Esophagus muscularis mucosa (tissue), 4 donors: ENCODE data around the gene KRTAP2-4. TPM values are rescaled to one million over a fixed set of nuclear protein-coding genes. Genes with fewer than 3 reads are reported as not detected.
"Not testable (repeated sequence)": the region's sequence is repeated elsewhere in the genome, so short reads cannot be mapped to it uniquely, and the experiment has no call there.

Experiments used
- DNase-seq: peaks from one replicate; pipeline ENCODE4 v3.0.0-alpha.2; 2017; ENCODE audit errors: extremely low spot score
- H3K27ac ChIP-seq, 4 donors: fragments of 200-600 bp; sonication (generic); replicated peaks in 1 of 4; 1 replicate in 3 of 4; 2 replicates in 1 of 4; pipeline ENCODE4 v1.5.1; 2016 to 2019; ENCODE audit warnings: mild to moderate bottlenecking in 1 of 4
- H3K27me3 ChIP-seq, 4 donors: fragments of 200-600 bp; sonication (generic); one replicate each; pipeline versions ENCODE4 v1.5.1 to v1.6.0; 2016 to 2019
- H3K36me3 ChIP-seq, 4 donors: fragments of 200-600 bp; sonication (generic); one replicate each; pipeline ENCODE4 v1.5.1; 2016 to 2019
- H3K4me1 ChIP-seq, 4 donors: fragments of 200-600 bp; sonication (generic); one replicate each; pipeline ENCODE4 v1.5.1; 2016 to 2019
- H3K4me3 ChIP-seq, 4 donors: fragments of 200-600 bp; sonication (generic); 1 replicate in 2 of 4; 2 replicates in 2 of 4; pipeline ENCODE4 v1.5.1; 2016 to 2019; ENCODE audit warnings: mild to moderate bottlenecking in 4 of 4, moderate library complexity in 1 of 4
- H3K9me3 ChIP-seq, 4 donors: fragments of 200-600 bp; sonication (generic); 1 replicate in 3 of 4; 2 replicates in 1 of 4; pipeline ENCODE4 v1.5.1; 2016 to 2019
- CTCF ChIP-seq, 3 experiments: fragments of 200-600 bp in 2 of 3; fragments of 450-650 bp in 1 of 3; sonication (generic) in 2 of 3; IDR thresholded peaks; one replicate each; pipeline ENCODE4 v1.5.1; 2017 to 2019; ENCODE audit warnings: antibody characterized with exemption in 3 of 3, mild to moderate bottlenecking in 2 of 3, moderate library complexity in 1 of 3
- EP300 ChIP-seq: sonication (generic); formaldehyde crosslinking; IDR thresholded peaks from one replicate; pipeline ENCODE4 v1.6.1; 2017; ENCODE audit warnings: antibody characterized with exemption
- POLR2A ChIP-seq: fragments of 450-650 bp; IDR thresholded peaks from one replicate; pipeline ENCODE4 v1.6.1; 2017; ENCODE audit warnings: antibody characterized with exemption, moderate library complexity, mild to moderate bottlenecking, low read depth
- POLR2AphosphoS5 ChIP-seq, 2 donors: sonication (generic); formaldehyde crosslinking; IDR thresholded peaks; one replicate each; pipeline ENCODE4 v1.6.1; 2017; ENCODE audit warnings: antibody characterized with exemption in 2 of 2
- WGBS: methylation state at CpG from one replicate; pipeline ENCODE4 v1.1.5; 2018; 5-methylcytosine and 5-hydroxymethylcytosine counted together
- intact Hi-C: fragments of 100-400 bp; cut with DNase I; formaldehyde crosslinking; loops from one replicate; pipeline ENCODE4 v1.15.1; 2023
- total RNA-seq, 4 donors: library from RNA; depleted of rRNA; stranded (reverse); fragments of >200 nt; gene quantifications; one replicate each; pipeline versions ENCODE4 v1.1.0 to v1.2.1, GENCODE V29; 2016

Gene KRTAP2-4
- total RNA-seq, 4 donors from 2014 or later: not detected

- H3K4me1 ChIP-seq: no peaks in the 10 kb centered on the region
- H3K4me3 ChIP-seq: no peak overlapping the region
- no peaks in the 10 kb centered on the region for H3K36me3 ChIP-seq
- 86% methylated on average over 2 of the region's 2 CpGs for WGBS
- peaks cover 0 to 6% (median 0%) of the 10 kb centered on the region in 4 donors for H3K27me3 ChIP-seq
- no peak for DNase-seq
- TF ChIP-seq POLR2AphosphoS5 (IDR thresholded peaks at IDR 0.05): no peak
- no peak for TF ChIP-seq CTCF (IDR thresholded peaks at IDR 0.05)
- TF ChIP-seq POLR2A: no peak
- TF ChIP-seq EP300: no peak
- no peak overlapping the region for H3K27ac ChIP-seq
- intact Hi-C loops: no loop called here
- no peaks in the 10 kb centered on the region for H3K9me3 ChIP-seq
These were observed 8.0 kb upstream of the KRTAP2-4 start for GRCh38 chr17:41073676-41074075.

- TF ChIP-seq EP300: no peak
- TF ChIP-seq CTCF (IDR thresholded peaks at IDR 0.05): no peak
- TF ChIP-seq POLR2AphosphoS5 (IDR thresholded peaks at IDR 0.05): no peak
- TF ChIP-seq POLR2A: no peak
- Histone ChIP-seq H3K9me3 (no peaks in the 10 kb centered on the region), H3K27ac (no peak overlapping the region), H3K36me3 (no peaks in the 10 kb centered on the region), H3K27me3 (peaks cover 0 to 6% (median 0%) of the 10 kb centered on the region in 4 donors), H3K4me3 (no peak overlapping the region), H3K4me1 (no peaks in the 10 kb centered on the region)
- intact Hi-C loops: no loop called here
- WGBS: 87% methylated on average over 5 of the region's 5 CpGs
- DNase-seq: no peak
These were observed 6.1 kb upstream of the KRTAP2-4 start for GRCh38 chr17:41071606-41072360.

- Histone ChIP-seq H3K4me3 (no peak overlapping the region), H3K36me3 (no peaks in the 10 kb centered on the region), H3K4me1 (no peaks in the 10 kb centered on the region), H3K27ac (no peak overlapping the region), H3K27me3 (no peaks in the 10 kb centered on the region), H3K9me3 (no peaks in the 10 kb centered on the region)
- TF ChIP-seq CTCF (IDR thresholded peaks at IDR 0.05) (no peak), POLR2A (no peak), EP300 (no peak), POLR2AphosphoS5 (IDR thresholded peaks at IDR 0.05) (no peak)
- WGBS: 83% methylated on average over 3 of the region's 3 CpGs
- no peak for DNase-seq
- intact Hi-C loops: no loop called here
These were observed 3.4 kb upstream of the KRTAP2-4 start for GRCh38 chr17:41069031-41069430.

GRCh38 chr17:41067281-41067680, 1.6 kb upstream of the KRTAP2-4 start:
- H3K27me3 ChIP-seq: no peaks in the 10 kb centered on the region
- intact Hi-C loops: no loop called here
- no peaks in the 10 kb centered on the region for H3K36me3 ChIP-seq
- no peak overlapping the region for H3K4me3 ChIP-seq
- H3K9me3 ChIP-seq: no peaks in the 10 kb centered on the region
- no peak for TF ChIP-seq POLR2A
- TF ChIP-seq EP300: no peak
- no peak for DNase-seq
- no peak overlapping the region for H3K27ac ChIP-seq
- H3K4me1 ChIP-seq: no peaks in the 10 kb centered on the region

GRCh38 chr17:41065016-41065689, 526 bp downstream of the KRTAP2-4 start:
- WGBS: 76% methylated on average over 6 of the region's 16 CpGs
- H3K27me3 ChIP-seq, H3K4me1 ChIP-seq, H3K27ac ChIP-seq, H3K4me3 ChIP-seq, DNase-seq, intact Hi-C loops, H3K9me3 ChIP-seq, H3K36me3 ChIP-seq: not testable (repeated sequence)
